HG03457 (cell line): ENCODE results near the gene DLG1.

Experiments
- ATAC-seq: cut with Tn5 transposase; IDR thresholded peaks from one replicate; pipeline ENCODE4 v1.9.1; 2021; ENCODE audit warnings: moderate number of reproducible peaks; ENCODE audit not compliant: unreplicated experiment

Gene DLG1

DNA sequence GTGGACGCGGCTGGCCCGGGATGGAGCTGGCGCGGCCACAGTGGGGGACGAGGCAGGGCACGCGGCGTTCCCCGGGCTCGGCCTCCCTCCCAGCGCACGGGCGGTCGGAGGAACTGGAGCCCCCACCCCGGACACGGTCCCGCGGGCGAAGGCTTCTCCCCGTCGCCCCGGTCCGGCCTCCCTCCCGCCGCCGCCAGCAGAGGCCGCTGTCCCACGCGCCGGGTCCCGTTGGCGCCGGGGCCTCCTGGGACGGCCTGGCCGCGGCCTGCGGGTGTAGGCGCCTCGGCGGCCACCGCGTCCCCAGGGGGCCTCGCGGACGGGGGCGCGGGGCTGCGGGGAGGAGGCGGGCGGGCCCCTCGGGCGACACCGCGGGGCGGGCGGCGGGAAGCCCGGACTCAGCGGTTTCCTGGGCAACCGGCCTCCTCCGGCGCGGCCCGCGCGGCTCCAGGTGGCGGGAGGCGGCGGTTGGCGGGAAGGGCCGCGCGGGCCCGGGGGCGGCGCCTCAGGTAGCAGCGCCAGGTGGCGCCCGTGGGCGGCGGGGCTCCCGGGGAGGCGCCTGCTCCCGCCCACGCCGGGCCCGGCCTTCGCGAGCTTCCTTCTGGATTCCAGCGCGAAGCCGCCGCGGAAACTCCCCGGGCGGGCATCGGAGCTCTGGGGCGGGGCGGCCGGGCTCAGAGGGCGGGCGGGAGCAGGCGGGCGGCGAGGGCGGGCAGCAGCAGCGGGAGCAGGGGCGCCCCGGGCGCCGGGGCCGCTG lies 295.5 kb downstream of the DLG1 start:
- ATAC-seq, result peak; percentile 50

DNA sequence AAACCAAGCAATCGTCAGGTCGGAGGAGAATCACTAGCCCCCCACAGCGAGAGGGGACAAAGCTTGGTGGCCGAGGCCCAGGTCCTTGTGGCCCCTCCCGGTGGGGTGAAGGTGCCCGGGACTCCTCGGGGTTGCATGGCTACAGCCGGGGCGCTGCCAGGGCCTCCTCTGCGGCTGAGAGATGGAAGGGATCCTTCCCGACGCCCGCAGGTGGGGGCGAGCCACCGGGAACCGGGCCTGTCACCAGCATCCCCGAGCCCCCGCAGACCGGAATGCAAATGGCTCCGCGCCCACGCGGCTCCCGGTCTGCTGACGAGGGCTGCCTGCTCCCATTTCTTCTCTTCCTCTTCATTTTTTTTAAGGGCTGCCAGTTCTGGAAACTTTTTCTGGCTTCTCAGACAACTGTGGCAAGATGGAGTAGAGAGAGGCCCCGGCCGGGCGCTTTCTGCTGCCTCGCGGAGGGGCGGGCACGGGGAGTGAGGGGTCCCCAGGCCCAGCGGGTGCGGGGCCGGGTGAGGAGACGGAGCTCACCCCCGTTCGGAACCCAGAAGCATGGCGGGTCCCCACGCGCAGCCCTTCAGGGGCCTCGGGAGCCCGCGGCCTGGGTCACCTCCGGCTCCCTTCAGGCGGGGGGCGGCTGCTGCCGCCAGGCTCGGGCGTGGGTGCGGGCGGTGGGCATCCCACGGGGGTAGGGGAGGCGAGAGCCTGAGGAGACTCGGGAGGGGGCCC lies 296.3 kb downstream of the DLG1 start:
- no peak for ATAC-seq

DNA sequence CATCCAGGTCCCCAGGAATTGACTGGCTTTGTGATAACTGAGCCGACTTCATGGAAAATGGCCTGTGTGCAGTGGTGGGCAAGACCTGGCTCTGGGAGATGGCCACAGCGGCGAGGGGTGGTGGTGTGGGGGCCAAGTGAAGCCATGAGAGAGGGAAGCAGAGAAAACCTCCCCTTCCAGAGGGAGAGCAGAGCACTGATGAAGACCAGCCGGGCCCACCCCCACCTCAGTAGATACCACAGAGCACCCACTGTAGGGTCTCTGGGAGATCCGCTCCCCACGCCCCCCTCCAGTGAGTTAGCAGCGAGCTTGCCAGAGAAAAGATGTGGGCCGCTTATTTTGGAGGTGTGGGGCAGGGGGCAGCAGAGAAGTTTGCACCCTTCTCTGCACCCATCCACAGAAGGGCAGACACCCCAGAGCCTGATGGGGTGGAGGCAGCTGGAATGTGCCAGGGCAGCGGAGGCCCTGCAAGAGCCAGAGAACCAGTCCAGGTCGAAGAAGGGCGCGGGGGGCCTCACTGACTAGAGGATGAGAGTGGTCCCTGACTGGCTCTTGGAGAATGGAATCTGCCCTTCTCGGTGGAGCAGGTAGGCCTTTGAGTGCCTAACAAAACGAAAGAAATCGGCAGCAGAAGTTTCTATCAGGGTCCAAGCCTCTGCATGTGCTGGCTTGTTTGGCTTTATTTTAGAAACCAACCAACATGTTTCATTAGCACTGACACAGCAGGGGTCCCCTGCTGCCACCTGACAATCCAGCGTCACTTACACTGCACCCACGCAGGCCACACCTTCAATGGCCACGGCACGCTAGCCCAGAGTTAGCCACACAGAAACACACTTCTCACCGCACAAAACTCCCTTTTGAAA lies 297.1 kb downstream of the DLG1 start:
- no peak for ATAC-seq

GRCh38 chr3:197000211-197000610 lies 298.2 kb downstream of the DLG1 start:
- ATAC-seq, result no peak

DNA sequence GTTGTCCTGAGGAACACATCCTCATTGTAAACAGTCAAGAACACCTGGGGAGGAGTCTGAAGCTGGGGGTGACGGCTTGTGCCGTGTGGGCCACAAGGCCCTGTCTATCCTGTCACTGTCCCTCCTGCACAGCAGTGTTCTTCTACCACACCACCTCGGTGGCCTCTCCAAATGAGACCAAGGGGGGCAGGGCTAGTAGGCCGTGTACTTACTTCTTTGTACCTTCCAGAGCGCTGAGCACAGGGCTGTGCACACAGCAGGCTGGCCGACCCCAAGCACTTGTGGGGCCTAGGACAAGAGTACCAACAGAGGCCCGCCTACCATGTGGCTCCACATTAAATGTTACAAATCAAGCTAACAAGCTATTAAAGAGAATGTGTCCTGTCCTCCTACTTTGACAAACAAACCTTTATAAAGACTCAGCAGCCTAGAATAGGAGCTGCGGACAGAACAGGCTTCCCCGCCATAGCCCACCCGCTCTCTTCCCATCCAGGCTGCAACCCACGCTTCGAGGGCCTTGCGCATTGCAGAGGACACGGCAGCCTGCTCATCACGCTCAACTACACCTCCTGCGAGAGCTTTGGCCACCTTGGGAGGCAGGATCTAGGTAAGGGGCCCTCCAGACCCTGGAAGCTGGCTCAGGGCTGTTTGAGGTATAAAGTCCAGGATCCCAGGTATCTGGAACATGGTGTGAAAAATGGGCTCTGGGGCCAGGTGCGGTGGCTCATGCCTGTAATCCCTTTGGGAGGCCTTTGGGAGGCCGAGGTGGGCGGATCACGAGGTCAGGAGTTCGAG lies 299.2 kb downstream of the DLG1 start:
- ATAC-seq, result no peak

- no peak for ATAC-seq
Measured at GRCh38 chr3:196997311-196997710, 301.1 kb downstream of the DLG1 start.

- no peak for ATAC-seq
Measured at GRCh38 chr3:196996454-196997265, 301.8 kb downstream of the DLG1 start.

DNA sequence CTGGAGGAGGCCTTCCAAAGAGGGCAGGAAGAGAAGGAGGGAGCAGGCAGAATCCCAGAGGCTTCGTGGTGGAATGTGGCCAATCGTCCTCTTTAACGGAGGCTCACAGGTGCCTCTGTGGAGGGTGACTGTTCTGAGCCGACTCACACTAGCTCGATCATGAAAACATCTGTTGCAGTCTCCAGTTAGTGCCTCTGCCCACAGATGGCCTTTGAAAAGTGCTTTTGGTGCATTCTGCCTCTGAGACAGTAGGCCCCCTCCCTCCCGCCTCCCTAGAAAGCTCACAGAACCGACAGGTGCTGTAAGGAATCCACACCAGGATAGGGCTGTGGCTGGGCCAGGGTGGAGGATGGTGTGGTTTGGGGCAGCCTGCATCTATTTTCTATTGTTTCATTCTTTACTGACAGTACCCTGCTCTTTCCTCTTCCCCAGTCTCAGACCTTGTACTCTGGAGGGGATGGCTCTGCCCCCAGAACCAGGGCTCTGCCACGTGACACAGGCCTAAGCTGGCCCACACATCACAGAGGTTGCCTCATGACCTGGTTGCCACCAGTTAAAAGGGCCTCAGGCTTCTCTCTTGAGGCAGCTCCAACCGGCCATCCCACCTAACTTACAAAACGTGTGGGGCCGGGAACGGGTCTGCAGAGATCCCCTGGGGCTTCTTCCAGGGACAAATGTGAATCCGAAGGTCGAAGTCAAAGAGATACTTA lies 302.6 kb downstream of the DLG1 start:
- no peak for ATAC-seq

DNA sequence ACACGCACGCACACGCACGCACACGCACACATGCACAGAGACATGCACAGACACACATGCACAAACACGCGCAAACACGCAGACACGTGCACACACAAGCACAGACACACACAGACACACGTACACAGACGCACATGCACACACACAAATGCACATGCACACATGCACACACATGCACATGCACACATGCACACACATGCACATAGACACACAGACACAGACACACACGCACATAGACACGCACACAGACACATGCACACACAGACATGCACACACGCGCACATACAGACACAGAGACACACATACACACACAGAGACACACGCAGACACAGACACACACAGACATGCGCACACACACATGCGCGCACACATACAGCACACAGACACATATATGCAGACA lies 303.4 kb downstream of the DLG1 start:
- ATAC-seq, result no peak

GRCh38 chr3:196994056-196994455 lies 304.4 kb downstream of the DLG1 start:
- no peak for ATAC-seq
